Measurements from ENCODE around the gene CSF1. TPM values are rescaled to one million over a fixed set of nuclear protein-coding genes. Genes with fewer than 3 reads are reported as not detected.

Gene CSF1
- total and polyA plus RNA-seq, 2 donors (not counting 3 experiments of a cell fraction or from before 2014, with no cell fraction given): 24.5 to 28.9 TPM

GRCh38 chr1:109892561-109893368 lies 17.9 kb upstream of the CSF1 start:
- DNase-seq (ENCODE audit: low read depth, low spot score) (peak; percentile 62), FAIRE-seq (peak; percentile 79)
- H3K27ac ChIP-seq (ENCODE audit: insufficient read depth, low read depth, low read length): peak overlapping the region; percentile 18

More at GRCh38 chr1:109892561-109893368, 17.9 kb upstream of the CSF1 start:
- BruUV-seq (replicated peaks): no TSS peak
- Histone ChIP-seq H3K27me3 (ENCODE audit: control insufficient read depth in 2 of 2, insufficient read depth in 2 of 2, low read length in 2 of 2) (peaks cover 0 to 4% of the 10 kb centered on the region in 2 experiments), H3K36me3 (ENCODE audit: control insufficient read depth in 2 of 2, extremely low read depth in 1 of 2, insufficient read depth in 2 of 2, low read length in 2 of 2) (no peaks in the 10 kb centered on the region), H3K9me3 (replicated peaks; ENCODE audit: control insufficient read depth, insufficient read depth, low read length) (no peaks in the 10 kb centered on the region), H3K4me1 (ENCODE audit: control insufficient read depth, extremely low read depth, insufficient read depth, low read length) (peaks cover 40% of the 10 kb centered on the region), H4K20me1 (replicated peaks; ENCODE audit: control insufficient read depth, extremely low read depth, insufficient read depth, low read length) (no peaks in the 10 kb centered on the region), H3K9me1 (replicated peaks; ENCODE audit: control insufficient read depth, extremely low read depth, insufficient read depth, low read length) (no peaks in the 10 kb centered on the region), H3K4me2 (ENCODE audit: insufficient read depth, low read length) (no peak overlapping the region), H3K79me2 (ENCODE audit: control insufficient read depth, insufficient read depth, low read length) (no peaks in the 10 kb centered on the region), H3K9ac (replicated peaks; ENCODE audit: extremely low read depth, insufficient read depth, low read length) (no peak overlapping the region), H2AFZ (ENCODE audit: low read depth, low read length) (peak overlapping the region; percentile 4), H3K4me3 (replicated peaks in 1 of 3; ENCODE audit: insufficient read depth in 1 of 3, low read depth in 1 of 3, low read length in 3 of 3) (no peak overlapping the region)
- CTCF ChIA-PET: interaction anchor here (0.7 to 2.4 kb wide), 9 partner anchors 10 to 119 kb away, joined by 3 to 10 read pairs (median 3); partner anchors contain the start of gene AHCYL1
- TF ChIP-seq EZH2 (IDR thresholded peaks at IDR 0.05; ENCODE audit: borderline replicate concordance, low read depth, low read length, severe bottlenecking) (no peak), POLR2A (IDR thresholded peaks at IDR 0.05; ENCODE audit: low read depth, low read length) (no peak), MYC (IDR thresholded peaks at IDR 0.05; ENCODE audit: low read depth, low read length) (no peak), POLR2AphosphoS5 (IDR thresholded peaks at IDR 0.05; ENCODE audit: insufficient read depth, low read depth, low read length) (no peak), CTCF (IDR thresholded peaks at IDR 0.05; ENCODE audit: extremely low read depth in 1 of 2, insufficient read depth in 1 of 2, low read depth in 1 of 2, low read length in 2 of 2) (no peak), GATA2 (IDR thresholded peaks at IDR 0.05; ENCODE audit: insufficient read depth, insufficient read length, low read depth, low read length) (no peak), FOS (IDR thresholded peaks at IDR 0.05; ENCODE audit: borderline replicate concordance, insufficient read depth, low read length) (no peak), MAX (IDR thresholded peaks at IDR 0.05; ENCODE audit: insufficient read depth, insufficient read length) (no peak), JUN (IDR thresholded peaks at IDR 0.05; ENCODE audit: borderline replicate concordance, insufficient read depth, insufficient read length, low read depth) (no peak)
- dilution Hi-C loops (cut with MboI; ENCODE audit: extremely low pct_ligation_motif_present, low sequenced_read_pairs) (no loop called here), intact Hi-C loops (cut with micrococcal nuclease) (loop anchor here (1.0 to 10.0 kb wide), 3 partner anchors 15 to 348 kb away; partner anchors contain the start of genes CSF1 and GNAI3)
- POLR2A ChIA-PET: no interaction called here
